Activated B cell treated with CpG ODN at 0.5 μM for 24 hours (primary cell): ENCODE data around the gene ADAMTS13. TPM values are rescaled to one million over a fixed set of nuclear protein-coding genes. Genes with fewer than 3 reads are reported as not detected.
"Not testable (repeated sequence)": the region's sequence is repeated elsewhere in the genome, so short reads cannot be mapped to it uniquely, and the experiment has no call there.

Experiments used
- ATAC-seq: fragments of 200-7000 bp; cut with Tn5 transposase; one replicate; pipeline ENCODE4 v1.10.0; 2021; ENCODE audit warnings: low read depth, mild to moderate bottlenecking, moderate library complexity
- CTCF ChIA-PET: fragments of 350-600 bp; sonication (Branson Sonifier 250); formaldehyde crosslinking; loops from one replicate; lab custom pipeline; 2021; ENCODE audit warnings: antibody characterized with exemption; lab: Charles Lee
- POLR2A ChIA-PET: fragments of 350-600 bp; sonication (Branson Sonifier 250); formaldehyde crosslinking; loops from one replicate; lab custom pipeline; 2021; ENCODE audit warnings: antibody characterized with exemption; lab: Charles Lee
- DNase-seq: peaks from one replicate; pipeline ENCODE4 v3.0.0; 2022
- H3K27ac Mint-ChIP-seq: one replicate; pipeline ENCODE4 v1.8.0; 2020; ENCODE audit warnings: mixed read lengths
- H3K27me3 Mint-ChIP-seq: one replicate; pipeline ENCODE4 v1.8.0; 2021; ENCODE audit warnings: mixed read lengths
- H3K36me3 Mint-ChIP-seq: one replicate; pipeline ENCODE4 v1.8.0; 2021; ENCODE audit warnings: low read depth, mixed read lengths
- H3K4me1 Mint-ChIP-seq: one replicate; pipeline ENCODE4 v1.8.0; 2021; ENCODE audit warnings: mixed read lengths
- H3K4me3 Mint-ChIP-seq: one replicate; pipeline ENCODE4 v1.8.0; 2020; ENCODE audit warnings: mild to moderate bottlenecking, mixed read lengths
- H3K9me3 Mint-ChIP-seq: one replicate; pipeline ENCODE4 v1.8.0; 2020; ENCODE audit warnings: mixed read lengths
- CTCF ChIP-seq: fragments of 200-600 bp; IDR thresholded peaks from one replicate; pipeline ENCODE4 v1.8.0; 2022; ENCODE audit warnings: antibody characterized with exemption, mild to moderate bottlenecking
- intact Hi-C: fragments of 100-400 bp; cut with micrococcal nuclease; formaldehyde crosslinking; loops from one replicate; pipeline ENCODE4 v1.15.1; 2024
- total RNA-seq: library from RNA; stranded (reverse); gene quantifications from 2 replicates; pipeline ENCODE4 v1.2.3, GENCODE V29; 2022

ADAMTS13 gene
- 1.9 TPM in 2 replicates for total RNA-seq

GRCh38 chr9:133421615-133422542 lies at the start of gene ADAMTS13:
Gene ADAMTS13 (plus strand): TSS chr9:133422367. CDS start chr9:133422444, 77 bp downstream.
- intact Hi-C loops: loop anchor here (1.0 to 2.0 kb wide), 2 partner anchors 7 to 19 kb away; no protein-coding TSS in a partner anchor
- POLR2A ChIA-PET: interaction anchor here (0.7 to 1.4 kb wide), 3 partner anchors 38 to 58 kb away, joined by 3 to 6 read pairs (median 3); partner anchors contain the start of gene CACFD1
- TF ChIP-seq CTCF: no peak
- no peak for ATAC-seq
- peaks cover 3% of the 10 kb centered on the region for H3K9me3 Mint-ChIP-seq
- peaks cover 44% of the 10 kb centered on the region for H3K4me1 Mint-ChIP-seq
- no peak within 1 kb of the TSS for H3K4me3 Mint-ChIP-seq
- DNase-seq: no peak
- H3K27ac Mint-ChIP-seq: peak within 1 kb of the TSS; percentile 57
- H3K36me3 Mint-ChIP-seq: peaks cover 1% of the 10 kb centered on the region
- CTCF ChIA-PET: no interaction called here
- peaks cover 6% of the 10 kb centered on the region for H3K27me3 Mint-ChIP-seq

- Mint-ChIP-seq H3K36me3 (peaks cover 28% of the 10 kb centered on the region), H3K4me3 (peak overlapping the region; percentile 91), H3K27me3 (no peaks in the 10 kb centered on the region), H3K4me1 (peaks cover 52% of the 10 kb centered on the region), H3K27ac (peak overlapping the region; percentile 74), H3K9me3 (no peaks in the 10 kb centered on the region)
- CTCF ChIA-PET: no interaction called here
- no peak for TF ChIP-seq CTCF
- POLR2A ChIA-PET: interaction anchor here (0.7 to 3.7 kb wide), 5 partner anchors 9 to 104 kb away, joined by 4 to 26 read pairs (median 6); partner anchors contain the start of genes MED22, REXO4, RPL7A and SLC2A6
- intact Hi-C loops: loop anchor here (10.0 kb wide), 2 partner anchors 650 to 760 kb away; partner anchors contain the start of genes BRD3OS and WDR5
- ATAC-seq (no peak), DNase-seq (no peak)
Observed at GRCh38 chr9:133374612-133375115, 47.5 kb upstream of the ADAMTS13 start.

- H3K4me1 Mint-ChIP-seq: peaks cover 47% of the 10 kb centered on the region
- peak overlapping the region; percentile 91 for H3K4me3 Mint-ChIP-seq
- intact Hi-C loops: loop anchor here (10.0 kb wide), 2 partner anchors 650 to 760 kb away; partner anchors contain the start of genes BRD3OS and WDR5
- ChIA-PET POLR2A (interaction anchor here (1.4 to 3.7 kb wide), 4 partner anchors 19 to 104 kb away, joined by 4 to 26 read pairs (median 11); partner anchors contain the start of genes MED22, REXO4, RPL7A and SLC2A6), CTCF (no interaction called here)
- DNase-seq: no peak
- H3K36me3 Mint-ChIP-seq: peaks cover 22% of the 10 kb centered on the region
- H3K27me3 Mint-ChIP-seq: no peaks in the 10 kb centered on the region
- H3K27ac Mint-ChIP-seq: peak overlapping the region; percentile 74
- H3K9me3 Mint-ChIP-seq: no peaks in the 10 kb centered on the region
- no peak for ATAC-seq
- no peak for TF ChIP-seq CTCF
Observed at GRCh38 chr9:133375116-133375723, 46.9 kb upstream of the ADAMTS13 start.

- intact Hi-C loops: loop anchor here (1.0 to 10.0 kb wide), 8 partner anchors 20 to 759 kb away; partner anchors contain the start of genes BRD3OS, CACFD1, MED22 and REXO4
- Mint-ChIP-seq H3K36me3 (peaks cover 16% of the 10 kb centered on the region), H3K4me3 (peak within 1 kb of the TSS; percentile 91), H3K9me3 (no peaks in the 10 kb centered on the region), H3K4me1 (peaks cover 39% of the 10 kb centered on the region), H3K27ac (peak within 1 kb of the TSS; percentile 74), H3K27me3 (no peaks in the 10 kb centered on the region)
- ChIA-PET CTCF (no interaction called here), POLR2A (interaction anchor here (0.9 to 3.7 kb wide), 13 partner anchors 10 to 345 kb away, joined by 4 to 26 read pairs (median 5); partner anchors contain the start of genes GTF3C5, MED22, REXO4 and RPL7A)
- DNase-seq (peak; percentile 99), ATAC-seq (peak; percentile 96)
- TF ChIP-seq CTCF: no peak
Observed at GRCh38 chr9:133375724-133376654, 46.2 kb upstream of the ADAMTS13 start, which contains the start of the genes STKLD1 and SURF4. Gene STKLD1 (plus strand): TSS chr9:133376366. CDS start chr9:133376474, 108 bp downstream. Gene SURF4 (minus strand): TSS chr9:133376060. CDS start chr9:133375969, 91 bp downstream.

GRCh38 chr9:133377280-133377679 lies 44.9 kb upstream of the ADAMTS13 start:
- not testable (repeated sequence) for DNase-seq, H3K27me3 Mint-ChIP-seq, H3K9me3 Mint-ChIP-seq, H3K27ac Mint-ChIP-seq, ATAC-seq
- H3K4me3 Mint-ChIP-seq: peak overlapping the region; percentile 66
- intact Hi-C loops: loop anchor here (10.0 kb wide), 2 partner anchors 648 to 758 kb away; partner anchors contain the start of genes BRD3OS and WDR5
- H3K36me3 Mint-ChIP-seq: peaks cover 11% of the 10 kb centered on the region
- ChIA-PET CTCF (interaction anchor here (1.2 kb wide), 1 partner anchor 191 kb away, joined by 4 read pairs; no protein-coding TSS in a partner anchor), POLR2A (interaction anchor here (0.7 to 2.0 kb wide), 10 partner anchors 8 to 897 kb away, joined by 3 to 10 read pairs (median 5); partner anchors contain the start of genes GTF3C5, SLC2A6, SURF1 and SURF2)
- H3K4me1 Mint-ChIP-seq: peaks cover 26% of the 10 kb centered on the region
